GM23338 (cell line): ENCODE measurements around the gene ZNF19. TPM values are rescaled to one million over a fixed set of nuclear protein-coding genes. Genes with fewer than 3 reads are reported as not detected.

Experiments
- ATAC-seq: fragments of 200-7000 bp; cut with Tn5 transposase; 3 replicates; pipeline ENCODE4 v1.9.1; 2020
- DNase-seq: peaks from one replicate; pipeline ENCODE4 v3.0.0-alpha.2; 2015; ENCODE audit warnings: low spot score
- H2AFZ ChIP-seq: fragments of 200-600 bp; sonication (generic); 2 replicates; pipeline ENCODE4 v1.8.0; 2016; ENCODE audit warnings: antibody characterized with exemption, mild to moderate bottlenecking, moderate library complexity
- H3F3A ChIP-seq: fragments of 200-600 bp; sonication (generic); replicated peaks from 2 replicates; pipeline ENCODE4 v1.8.0; 2017; ENCODE audit warnings: antibody characterized with exemption, mixed run types, low read depth
- H3K27ac ChIP-seq: fragments of 200-600 bp; sonication (generic); 2 replicates; pipeline ENCODE4 v1.6.1; 2016; ENCODE audit warnings: low read depth
- H3K27me3 ChIP-seq: fragments of 200-600 bp; sonication (generic); 2 replicates; pipeline ENCODE4 v1.8.0; 2016; ENCODE audit warnings: mild to moderate bottlenecking, mixed run types, moderate library complexity; ENCODE audit not compliant: insufficient read depth
- H3K36me3 ChIP-seq: fragments of 200-600 bp; sonication (generic); 2 replicates; pipeline ENCODE4 v1.8.0; 2016; ENCODE audit warnings: mild to moderate bottlenecking; ENCODE audit not compliant: insufficient read depth
- H3K4me1 ChIP-seq: fragments of 200-600 bp; sonication (generic); 2 replicates; pipeline ENCODE4 v1.8.0; 2016; ENCODE audit warnings: mild to moderate bottlenecking, moderate library complexity; ENCODE audit not compliant: insufficient read depth
- H3K4me2 ChIP-seq: fragments of 200-600 bp; sonication (generic); 2 replicates; pipeline ENCODE4 v1.7.1; 2017; ENCODE audit warnings: mixed run types
- H3K4me3 ChIP-seq: fragments of 200-600 bp; sonication (generic); 2 replicates; pipeline ENCODE4 v1.6.1; 2016; ENCODE audit warnings: mixed run types
- H3K79me2 ChIP-seq: fragments of 200-600 bp; sonication (generic); replicated peaks from 2 replicates; pipeline ENCODE4 v1.8.0; 2017; ENCODE audit warnings: mild to moderate bottlenecking; ENCODE audit not compliant: insufficient read depth
- H3K9me2 ChIP-seq: fragments of 200-600 bp; sonication (generic); 2 replicates; pipeline ENCODE4 v1.8.0; 2017; ENCODE audit not compliant: insufficient read depth
- H4K20me1 ChIP-seq: fragments of 200-600 bp; sonication (generic); replicated peaks from 2 replicates; pipeline ENCODE4 v1.8.0; 2017; ENCODE audit warnings: mild to moderate bottlenecking; ENCODE audit not compliant: insufficient read depth
- H3K27ac Mint-ChIP-seq: 2 replicates; pipeline ENCODE4 v1.8.0; 2020; ENCODE audit warnings: inconsistent platforms, mild to moderate bottlenecking, moderate library complexity, mixed read lengths
- H3K27me3 Mint-ChIP-seq: 3 replicates; pipeline ENCODE4 v1.8.0; 2022; ENCODE audit warnings: low read depth, mild to moderate bottlenecking, moderate library complexity, mixed read lengths, inconsistent platforms; ENCODE audit not compliant: insufficient read depth, poor library complexity
- H3K36me3 Mint-ChIP-seq: 3 replicates; pipeline ENCODE4 v1.8.0; 2021; ENCODE audit warnings: low read depth, mild to moderate bottlenecking, inconsistent platforms, moderate library complexity, mixed read lengths
- H3K4me1 Mint-ChIP-seq: 3 replicates; pipeline ENCODE4 v1.8.0; 2020; ENCODE audit warnings: mild to moderate bottlenecking, inconsistent platforms, mixed read lengths
- H3K4me3 Mint-ChIP-seq: 3 replicates; pipeline ENCODE4 v1.8.0; 2021; ENCODE audit warnings: moderate library complexity, mild to moderate bottlenecking, inconsistent platforms, mixed read lengths
- H3K9me3 Mint-ChIP-seq: 3 replicates; pipeline ENCODE4 v1.8.0; 2020; ENCODE audit warnings: moderate library complexity, mild to moderate bottlenecking, inconsistent platforms, mixed read lengths
- CREB1 ChIP-seq: fragments of 250-450 bp; sonication (Bioruptor Pico); IDR thresholded peaks from 2 replicates; pipeline ENCODE4 v1.5.0; 2020; ENCODE audit warnings: low read depth, mild to moderate bottlenecking, moderate library complexity
- CTCF ChIP-seq, 2 experiments: fragments of 200-600 bp in 1 of 2; sonication (generic) in 1 of 2; conservative IDR thresholded peaks; 2 replicates each; pipeline versions ENCODE4 v1.5.1 to v1.6.1; 2016 to 2017; ENCODE audit warnings: antibody characterized with exemption in 2 of 2, low read depth in 2 of 2, mild to moderate bottlenecking in 2 of 2, moderate library complexity in 1 of 2
- ETS1 ChIP-seq: IDR thresholded peaks from 2 replicates; pipeline ENCODE4 v1.6.1; 2016; ENCODE audit warnings: antibody characterized with exemption
- EZH2 ChIP-seq: fragments of 200-600 bp; sonication (generic); IDR thresholded peaks from one replicate; pipeline ENCODE4 v1.8.0; 2017; ENCODE audit warnings: antibody characterized with exemption, mild to moderate bottlenecking, low read depth; ENCODE audit not compliant: unreplicated experiment
- REST ChIP-seq: IDR thresholded peaks from one replicate; pipeline ENCODE4 v1.6.1; 2018; ENCODE audit warnings: antibody characterized with exemption; ENCODE audit not compliant: unreplicated experiment
- STAT1 ChIP-seq: IDR thresholded peaks from one replicate; pipeline ENCODE4 v1.6.1; 2016; ENCODE audit warnings: antibody characterized with exemption; ENCODE audit not compliant: unreplicated experiment
- ZNF114 ChIP-seq: fragments of 250-450 bp; sonication (Bioruptor Pico); IDR thresholded peaks from 2 replicates; pipeline ENCODE4 v1.5.0; 2020; ENCODE audit warnings: mild to moderate bottlenecking, moderate library complexity
- ZNF331 ChIP-seq: fragments of 250-450 bp; sonication (Bioruptor Pico); IDR thresholded peaks from 2 replicates; pipeline ENCODE4 v1.5.0; 2020; ENCODE audit warnings: low read depth, mild to moderate bottlenecking, moderate library complexity
- polyA plus RNA-seq: library from polyadenylated mRNA; unstranded; fragments of >200 nt; fragmentation: Nextera tagmentation; extraction: Ambion mirVana; gene quantifications from 2 replicates; pipeline ENCODE4 v1.2.1, GENCODE V29; 2016
- total RNA-seq: library from RNA; depleted of rRNA; stranded (reverse); fragments of >200 nt; shearing (Covaris generic); gene quantifications from 2 replicates; pipeline ENCODE4 v1.2.3, GENCODE V29; 2014
- TF ChIP-seq, protein P1 (sequence below): fragments of 250-450 bp; sonication (Bioruptor Pico); IDR thresholded peaks from 2 replicates; pipeline ENCODE4 v1.5.0; 2020; ENCODE audit warnings: mild to moderate bottlenecking, moderate library complexity

ZNF19 gene
- total and polyA plus RNA-seq, 2 experiments from 2014 or later, result 1.0 to 4.8 TPM

- Mint-ChIP-seq H3K9me3 (peaks cover 5% of the 10 kb centered on the region; the same call in 2 of the 3 replicates), H3K4me1 (no peaks in the 10 kb centered on the region; the same call in 1 of the 3 replicates), H3K27ac (no peak overlapping the region), H3K27me3 (peaks cover 6% of the 10 kb centered on the region), H3K36me3 (no peaks in the 10 kb centered on the region), H3K4me3 (no peak overlapping the region)
- H3K4me3 ChIP-seq, result no peak overlapping the region
- no peaks in the 10 kb centered on the region for H3K36me3 ChIP-seq
- no peak overlapping the region for H3K27ac ChIP-seq
- ATAC-seq, result no peak; the same call in 2 of the 3 replicates
- H3K79me2 ChIP-seq, result no peaks in the 10 kb centered on the region
- no peak overlapping the region for H2AFZ ChIP-seq
- no peak for DNase-seq
- H3K4me1 ChIP-seq, result no peaks in the 10 kb centered on the region
- TF ChIP-seq CTCF (conservative IDR thresholded peaks at IDR 0.05; ENCODE audit: low read depth in 2 of 2) (peak in 1 of 2 experiments; percentile 40; a peak in 2 of 4 replicates), EZH2 (no peak), ETS1 (no peak), REST (no peak), ZNF114 (CRISPR knock-in tag) (no peak)
- H4K20me1 ChIP-seq, result no peaks in the 10 kb centered on the region
- H3F3A ChIP-seq, result no peaks in the 10 kb centered on the region
- H3K27me3 ChIP-seq, result no peaks in the 10 kb centered on the region
- no peak overlapping the region for H3K4me2 ChIP-seq
- no peaks in the 10 kb centered on the region; the same call in 1 of the 2 replicates for H3K9me2 ChIP-seq
Measured at GRCh38 chr16:71501547-71501946, 12.4 kb upstream of the ZNF19 start.

DNA sequence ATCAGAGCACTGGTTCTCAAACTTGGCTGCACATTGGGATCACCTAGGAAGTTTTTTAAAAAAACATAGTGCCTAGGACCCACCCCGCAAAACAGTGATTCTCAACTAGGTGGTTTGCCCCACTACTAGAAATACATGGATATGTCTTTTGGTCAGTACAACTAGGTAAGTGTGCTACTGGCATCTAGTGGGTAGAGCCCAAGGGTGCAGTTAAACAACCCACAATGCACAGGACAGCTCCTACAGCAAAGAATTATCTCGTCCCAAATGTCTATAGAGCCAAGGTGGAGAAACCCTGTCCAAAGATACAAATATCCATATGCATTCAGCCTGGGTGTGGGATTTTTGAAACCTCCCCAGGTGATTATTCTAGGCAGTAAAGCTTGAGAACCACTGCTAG, 11.8 kb upstream of the ZNF19 start:
- H4K20me1 ChIP-seq, result no peaks in the 10 kb centered on the region
- H3K27me3 ChIP-seq, result no peaks in the 10 kb centered on the region
- DNase-seq (no peak), ATAC-seq (no peak)
- H3K4me1 ChIP-seq, result no peaks in the 10 kb centered on the region
- Mint-ChIP-seq H3K4me1 (no peaks in the 10 kb centered on the region; the same call in 1 of the 3 replicates), H3K36me3 (no peaks in the 10 kb centered on the region), H3K9me3 (peaks cover 5% of the 10 kb centered on the region; the same call in 2 of the 3 replicates), H3K4me3 (no peak overlapping the region), H3K27ac (no peak overlapping the region), H3K27me3 (peaks cover 5% of the 10 kb centered on the region)
- H3K36me3 ChIP-seq, result no peaks in the 10 kb centered on the region
- H3F3A ChIP-seq, result no peaks in the 10 kb centered on the region
- no peak overlapping the region for H2AFZ ChIP-seq
- H3K27ac ChIP-seq, result no peak overlapping the region
- H3K4me3 ChIP-seq, result no peak overlapping the region
- no peak overlapping the region for H3K4me2 ChIP-seq
- H3K9me2 ChIP-seq, result no peaks in the 10 kb centered on the region; the same call in 1 of the 2 replicates
- H3K79me2 ChIP-seq, result no peaks in the 10 kb centered on the region
- TF ChIP-seq STAT1 (no peak), ZNF114 (CRISPR knock-in tag) (no peak), CREB1 (CRISPR knock-in tag) (no peak), ZNF331 (no peak)
- TF ChIP-seq, protein P1, sequence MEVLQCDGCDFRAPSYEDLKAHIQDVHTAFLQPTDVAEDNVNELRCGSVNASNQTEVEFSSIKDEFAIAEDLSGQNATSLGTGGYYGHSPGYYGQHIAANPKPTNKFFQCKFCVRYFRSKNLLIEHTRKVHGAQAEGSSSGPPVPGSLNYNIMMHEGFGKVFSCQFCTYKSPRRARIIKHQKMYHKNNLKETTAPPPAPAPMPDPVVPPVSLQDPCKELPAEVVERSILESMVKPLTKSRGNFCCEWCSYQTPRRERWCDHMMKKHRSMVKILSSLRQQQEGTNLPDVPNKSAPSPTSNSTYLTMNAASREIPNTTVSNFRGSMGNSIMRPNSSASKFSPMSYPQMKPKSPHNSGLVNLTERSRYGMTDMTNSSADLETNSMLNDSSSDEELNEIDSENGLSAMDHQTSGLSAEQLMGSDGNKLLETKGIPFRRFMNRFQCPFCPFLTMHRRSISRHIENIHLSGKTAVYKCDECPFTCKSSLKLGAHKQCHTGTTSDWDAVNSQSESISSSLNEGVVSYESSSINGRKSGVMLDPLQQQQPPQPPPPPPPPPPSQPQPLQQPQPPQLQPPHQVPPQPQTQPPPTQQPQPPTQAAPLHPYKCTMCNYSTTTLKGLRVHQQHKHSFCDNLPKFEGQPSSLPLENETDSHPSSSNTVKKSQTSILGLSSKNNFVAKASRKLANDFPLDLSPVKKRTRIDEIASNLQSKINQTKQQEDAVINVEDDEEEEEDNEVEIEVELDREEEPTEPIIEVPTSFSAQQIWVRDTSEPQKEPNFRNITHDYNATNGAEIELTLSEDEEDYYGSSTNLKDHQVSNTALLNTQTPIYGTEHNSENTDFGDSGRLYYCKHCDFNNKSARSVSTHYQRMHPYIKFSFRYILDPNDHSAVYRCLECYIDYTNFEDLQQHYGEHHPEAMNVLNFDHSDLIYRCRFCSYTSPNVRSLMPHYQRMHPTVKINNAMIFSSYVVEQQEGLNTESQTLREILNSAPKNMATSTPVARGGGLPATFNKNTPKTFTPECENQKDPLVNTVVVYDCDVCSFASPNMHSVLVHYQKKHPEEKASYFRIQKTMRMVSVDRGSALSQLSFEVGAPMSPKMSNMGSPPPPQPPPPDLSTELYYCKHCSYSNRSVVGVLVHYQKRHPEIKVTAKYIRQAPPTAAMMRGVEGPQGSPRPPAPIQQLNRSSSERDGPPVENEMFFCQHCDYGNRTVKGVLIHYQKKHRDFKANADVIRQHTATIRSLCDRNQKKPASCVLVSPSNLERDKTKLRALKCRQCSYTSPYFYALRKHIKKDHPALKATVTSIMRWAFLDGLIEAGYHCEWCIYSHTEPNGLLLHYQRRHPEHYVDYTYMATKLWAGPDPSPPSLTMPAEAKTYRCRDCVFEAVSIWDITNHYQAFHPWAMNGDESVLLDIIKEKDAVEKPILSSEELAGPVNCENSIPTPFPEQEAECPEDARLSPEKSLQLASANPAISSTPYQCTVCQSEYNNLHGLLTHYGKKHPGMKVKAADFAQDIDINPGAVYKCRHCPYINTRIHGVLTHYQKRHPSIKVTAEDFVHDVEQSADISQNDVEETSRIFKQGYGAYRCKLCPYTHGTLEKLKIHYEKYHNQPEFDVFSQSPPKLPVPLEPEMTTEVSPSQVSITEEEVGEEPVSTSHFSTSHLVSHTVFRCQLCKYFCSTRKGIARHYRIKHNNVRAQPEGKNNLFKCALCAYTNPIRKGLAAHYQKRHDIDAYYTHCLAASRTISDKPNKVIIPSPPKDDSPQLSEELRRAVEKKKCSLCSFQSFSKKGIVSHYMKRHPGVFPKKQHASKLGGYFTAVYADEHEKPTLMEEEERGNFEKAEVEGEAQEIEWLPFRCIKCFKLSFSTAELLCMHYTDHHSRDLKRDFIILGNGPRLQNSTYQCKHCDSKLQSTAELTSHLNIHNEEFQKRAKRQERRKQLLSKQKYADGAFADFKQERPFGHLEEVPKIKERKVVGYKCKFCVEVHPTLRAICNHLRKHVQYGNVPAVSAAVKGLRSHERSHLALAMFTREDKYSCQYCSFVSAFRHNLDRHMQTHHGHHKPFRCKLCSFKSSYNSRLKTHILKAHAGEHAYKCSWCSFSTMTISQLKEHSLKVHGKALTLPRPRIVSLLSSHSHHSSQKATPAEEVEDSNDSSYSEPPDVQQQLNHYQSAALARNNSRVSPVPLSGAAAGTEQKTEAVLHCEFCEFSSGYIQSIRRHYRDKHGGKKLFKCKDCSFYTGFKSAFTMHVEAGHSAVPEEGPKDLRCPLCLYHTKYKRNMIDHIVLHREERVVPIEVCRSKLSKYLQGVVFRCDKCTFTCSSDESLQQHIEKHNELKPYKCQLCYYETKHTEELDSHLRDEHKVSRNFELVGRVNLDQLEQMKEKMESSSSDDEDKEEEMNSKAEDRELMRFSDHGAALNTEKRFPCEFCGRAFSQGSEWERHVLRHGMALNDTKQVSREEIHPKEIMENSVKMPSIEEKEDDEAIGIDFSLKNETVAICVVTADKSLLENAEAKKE (CRISPR knock-in tag), result no peak
